GM12878 (cell line): ENCODE measurements around the gene EFCAB11.

Experiments used
- CHD1 ChIP-seq: IDR thresholded peaks from 2 replicates; pipeline ENCODE4 v1.6.1; 2012; ENCODE audit warnings: low read depth, low read length, improper control_type of control experiment
- EZH2 ChIP-seq: IDR thresholded peaks from 2 replicates; pipeline ENCODE4 v1.6.1; 2012; ENCODE audit warnings: low read depth, mild to moderate bottlenecking, control low read depth, inconsistent platforms, low read length, borderline replicate concordance; ENCODE audit not compliant: control insufficient read depth
- JUNB ChIP-seq: IDR thresholded peaks from 2 replicates; pipeline ENCODE4 v1.6.1; 2016; ENCODE audit warnings: antibody characterized with exemption, mild to moderate bottlenecking
- POLR2AphosphoS5 ChIP-seq: IDR thresholded peaks from 2 replicates; pipeline ENCODE4 v1.6.1; 2011; ENCODE audit warnings: mild to moderate bottlenecking, low read length, inconsistent platforms
- SMC3 ChIP-seq: IDR thresholded peaks from 2 replicates; pipeline ENCODE4 v1.6.1; 2011; ENCODE audit warnings: low read length, improper control_type of control experiment, borderline replicate concordance
- ZNF217 ChIP-seq: fragments of 450-650 bp; IDR thresholded peaks from 2 replicates; pipeline ENCODE4 v1.6.1; 2017; ENCODE audit warnings: antibody characterized with exemption, mild to moderate bottlenecking
- TF ChIP-seq, protein P1 (sequence below): IDR thresholded peaks from 2 replicates; pipeline ENCODE4 v1.6.1; 2011; ENCODE audit warnings: low read depth, mild to moderate bottlenecking, low read length, moderate library complexity, borderline replicate concordance; ENCODE audit errors: extremely low read depth

DNA sequence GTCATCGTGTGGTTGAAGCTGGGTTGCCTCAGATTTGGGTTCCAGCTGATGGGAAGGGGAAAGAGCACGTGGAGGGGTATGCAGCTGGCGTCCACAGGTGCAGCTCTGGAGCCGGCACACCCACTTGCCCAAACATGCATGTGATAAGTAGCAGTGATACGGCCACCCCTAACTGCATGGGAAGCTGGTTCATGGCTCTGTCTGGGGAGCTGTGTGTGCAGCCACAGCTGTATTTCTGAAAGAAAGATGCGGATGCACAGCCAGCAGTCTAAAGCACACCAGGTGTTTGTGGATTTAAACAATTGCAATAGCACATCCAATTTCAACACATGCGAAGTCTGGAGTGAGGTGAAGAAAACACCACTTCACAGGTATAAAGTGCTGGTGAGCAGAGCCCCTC lies 181.4 kb downstream of the EFCAB11 start:
- TF ChIP-seq ZNF217 (no peak), EZH2 (no peak), POLR2AphosphoS5 (no peak), CHD1 (no peak), SMC3 (no peak), JUNB (no peak)
- TF ChIP-seq, protein P1, sequence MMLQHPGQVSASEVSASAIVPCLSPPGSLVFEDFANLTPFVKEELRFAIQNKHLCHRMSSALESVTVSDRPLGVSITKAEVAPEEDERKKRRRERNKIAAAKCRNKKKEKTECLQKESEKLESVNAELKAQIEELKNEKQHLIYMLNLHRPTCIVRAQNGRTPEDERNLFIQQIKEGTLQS = no peak
